H1 (cell line): ENCODE data around the gene SCYL1. TPM values are rescaled to one million over a fixed set of nuclear protein-coding genes. Genes with fewer than 3 reads are reported as not detected.

Source experiments
- EGR1 ChIP-seq: IDR thresholded peaks from 2 replicates; pipeline ENCODE4 v1.6.1; 2011; ENCODE audit warnings: low read depth, low read length, borderline replicate concordance
- SIRT6 ChIP-seq: IDR thresholded peaks from one replicate; pipeline ENCODE4 v1.7.1; 2012; ENCODE audit warnings: low read length, inconsistent platforms
- polyA plus RNA-seq, 7 experiments: library from polyadenylated mRNA; depleted of rRNA in 3 of 7; stranded (reverse) in 5 of 7; unstranded in 2 of 7; fragments of >200 nt in 5 of 7; fragments of 200-250 nt in 2 of 7; gene quantifications; 1 replicate in 5 of 7; 2 replicates in 1 of 7; 4 replicates in 1 of 7; pipeline versions ENCODE4 v1.2.1 to v1.2.3, GENCODE V29; 2011 to 2013; ENCODE audit warnings: missing spikeins in 2 of 7, mixed read lengths in 2 of 7
- total RNA-seq: library from RNA; stranded (reverse); fragmentation: NEBNext Ultra II Directional; extraction: Animal tissue kit (Norgen Biotek cat#: 25700); gene quantifications from 2 replicates; pipeline ENCODE4 v1.2.1, GENCODE V29; 2021
- TF ChIP-seq, protein P1 (sequence below): IDR thresholded peaks from 2 replicates; pipeline ENCODE4 v1.6.1; 2012; ENCODE audit warnings: inconsistent platforms

SCYL1 gene
- total and polyA plus RNA-seq, 2 of the 8 experiments (the other 6 are each of a cell fraction or from before 2014, with no cell fraction given): 59.8 to 77.7 TPM

DNA sequence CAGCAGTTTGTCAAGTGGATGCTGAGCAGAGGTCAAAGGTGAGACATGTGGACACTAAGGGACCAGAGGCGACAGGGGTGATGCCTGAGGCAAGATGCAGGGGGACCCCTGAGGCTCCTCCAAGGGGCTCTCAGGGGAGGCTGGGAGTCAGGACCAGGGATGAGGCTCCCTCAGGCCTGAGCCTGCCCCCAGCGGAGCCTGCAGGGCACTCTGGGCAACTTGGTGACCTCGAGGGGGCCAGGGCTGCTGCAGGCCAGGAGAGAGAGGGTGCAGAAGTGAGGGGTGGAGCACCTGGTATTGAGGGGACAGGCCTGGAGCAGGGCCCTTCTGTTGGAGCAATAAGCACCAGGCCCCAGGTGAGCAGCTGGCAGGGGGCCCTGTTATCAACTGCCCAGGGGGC lies 57.0 kb downstream of the SCYL1 start (continued):
- TF ChIP-seq EGR1 (no peak), SIRT6 (no peak)
- TF ChIP-seq, protein P1, sequence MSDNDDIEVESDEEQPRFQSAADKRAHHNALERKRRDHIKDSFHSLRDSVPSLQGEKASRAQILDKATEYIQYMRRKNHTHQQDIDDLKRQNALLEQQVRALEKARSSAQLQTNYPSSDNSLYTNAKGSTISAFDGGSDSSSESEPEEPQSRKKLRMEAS: no peak
- TF ChIP-seq, all 59 proteins: peak for 0
